Gastroesophageal sphincter (tissue), 4 donors: ENCODE data around the gene DENND2C. TPM values are rescaled to one million over a fixed set of nuclear protein-coding genes. Genes with fewer than 3 reads are reported as not detected.

Experiments
- ATAC-seq: fragments of 150-250 bp; one replicate; pipeline ENCODE4 v1.9.1; 2016; ENCODE audit warnings: mild to moderate bottlenecking, moderate library complexity
- H3K27ac ChIP-seq, 4 donors: fragments of 200-600 bp; sonication (generic) in 3 of 4; 1 replicate in 3 of 4; 2 replicates in 1 of 4; pipeline ENCODE4 v1.5.1; 2016 to 2019
- H3K27me3 ChIP-seq: fragments of 200-600 bp; sonication (generic); one replicate; pipeline ENCODE4 v1.5.1; 2019
- H3K36me3 ChIP-seq, 2 donors: fragments of 200-600 bp; sonication (generic); one replicate each; pipeline ENCODE4 v1.5.1; 2019; ENCODE audit warnings: control low read depth in 1 of 2
- H3K4me1 ChIP-seq, 3 donors: fragments of 200-600 bp; sonication (generic); 1 replicate in 2 of 3; 2 replicates in 1 of 3; pipeline ENCODE4 v1.5.1; 2016 to 2019; ENCODE audit warnings: control low read depth in 2 of 3
- H3K4me3 ChIP-seq, 2 donors: fragments of 200-600 bp; sonication (generic); one replicate each; pipeline ENCODE4 v1.5.1; 2019; ENCODE audit warnings: mild to moderate bottlenecking in 1 of 2, moderate library complexity in 1 of 2
- H3K9me3 ChIP-seq, 3 donors: fragments of 200-600 bp; sonication (generic); one replicate each; pipeline ENCODE4 v1.5.1; 2017 to 2019; ENCODE audit warnings: control low read depth in 2 of 3
- CTCF ChIP-seq, 4 experiments: fragments of 200-600 bp in 2 of 4; fragments of 450-650 bp in 2 of 4; sonication (generic) in 1 of 4; IDR thresholded peaks; one replicate each; pipeline ENCODE4 v1.5.1; 2017 to 2019; ENCODE audit warnings: antibody characterized with exemption in 4 of 4, mild to moderate bottlenecking in 2 of 4, moderate library complexity in 2 of 4
- EP300 ChIP-seq: sonication (generic); formaldehyde crosslinking; IDR thresholded peaks from one replicate; pipeline ENCODE4 v1.6.1; 2017; ENCODE audit warnings: antibody characterized with exemption, mild to moderate bottlenecking
- POLR2A ChIP-seq, 2 donors: fragments of 450-650 bp; IDR thresholded peaks; one replicate each; pipeline ENCODE4 v1.6.1; 2017; ENCODE audit warnings: antibody characterized with exemption in 2 of 2, mild to moderate bottlenecking in 2 of 2, moderate library complexity in 1 of 2
- POLR2AphosphoS5 ChIP-seq: sonication (generic); formaldehyde crosslinking; IDR thresholded peaks from one replicate; pipeline ENCODE4 v1.6.1; 2017; ENCODE audit warnings: antibody characterized with exemption
- WGBS, 2 donors: methylation state at CpG; one replicate each; pipeline ENCODE4 v1.1.5; 2018; ENCODE audit warnings: low coverage in 1 of 2; 5-methylcytosine and 5-hydroxymethylcytosine counted together
- total RNA-seq, 4 donors: library from RNA; depleted of rRNA; stranded (reverse); fragments of >200 nt; gene quantifications; one replicate each; pipeline ENCODE4 v1.1.0, GENCODE V29; 2016

The DENND2C gene
- total RNA-seq, 4 donors from 2014 or later, result 2.8 to 5.3 (median 2.9) TPM

- WGBS, 2 donors, result 36 to 38% methylated on average over 2 of the region's 2 CpGs
- no peak for ATAC-seq
These were observed 9.6 kb downstream of the DENND2C start for GRCh38 chr1:114660238-114660637.

GRCh38 chr1:114651893-114652292 lies 18.0 kb downstream of the DENND2C start:
- WGBS, 2 donors, result 49% methylated on average over 2 of the region's 2 CpGs; no CpG with 5 or more reads in 1 of the 2 donors
- Histone ChIP-seq H3K36me3 (no peaks in the 10 kb centered on the region), H3K27me3 (no peaks in the 10 kb centered on the region), H3K4me3 (no peak overlapping the region), H3K4me1 (no peaks in the 10 kb centered on the region), H3K27ac (no peak overlapping the region), H3K9me3 (no peaks in the 10 kb centered on the region)
- TF ChIP-seq POLR2A (IDR thresholded peaks at IDR 0.05), result no peak
- TF ChIP-seq CTCF (IDR thresholded peaks at IDR 0.05), result no peak
- no peak for TF ChIP-seq POLR2AphosphoS5
- no peak for TF ChIP-seq EP300
- no peak for ATAC-seq

More at GRCh38 chr1:114660238-114660637, 9.6 kb downstream of the DENND2C start:
- no peaks in the 10 kb centered on the region for H3K4me1 ChIP-seq
- no peaks in the 10 kb centered on the region for H3K9me3 ChIP-seq
- H3K4me3 ChIP-seq, result no peak overlapping the region
- no peaks in the 10 kb centered on the region for H3K27me3 ChIP-seq
- H3K27ac ChIP-seq, result no peak overlapping the region
- TF ChIP-seq CTCF (IDR thresholded peaks at IDR 0.05), result no peak
- no peak for TF ChIP-seq POLR2AphosphoS5
- no peak for TF ChIP-seq EP300
- TF ChIP-seq POLR2A (IDR thresholded peaks at IDR 0.05), result no peak
- H3K36me3 ChIP-seq, result no peaks in the 10 kb centered on the region

- WGBS, 2 donors, result 100% methylated on average over 1 of the region's 1 CpG
- TF ChIP-seq POLR2A (IDR thresholded peaks at IDR 0.05) (no peak), POLR2AphosphoS5 (no peak), EP300 (no peak), CTCF (IDR thresholded peaks at IDR 0.05) (no peak)
- H3K9me3 ChIP-seq, result no peaks in the 10 kb centered on the region
- no peak overlapping the region for H3K27ac ChIP-seq
- no peaks in the 10 kb centered on the region for H3K27me3 ChIP-seq
- H3K4me3 ChIP-seq, result no peak overlapping the region
- H3K4me1 ChIP-seq, result no peaks in the 10 kb centered on the region
- ATAC-seq, result no peak
- no peaks in the 10 kb centered on the region for H3K36me3 ChIP-seq
These were observed 21.3 kb downstream of the DENND2C start for GRCh38 chr1:114648503-114648902.

- Histone ChIP-seq H3K4me1 (no peaks in the 10 kb centered on the region), H3K9me3 (no peaks in the 10 kb centered on the region), H3K27me3 (no peaks in the 10 kb centered on the region), H3K36me3 (no peaks in the 10 kb centered on the region), H3K4me3 (no peak overlapping the region), H3K27ac (no peak overlapping the region)
- WGBS, 2 donors, result 78 to 95% methylated on average over 2 of the region's 2 CpGs
- ATAC-seq, result no peak
- TF ChIP-seq CTCF (IDR thresholded peaks at IDR 0.05), result no peak
- TF ChIP-seq POLR2A (IDR thresholded peaks at IDR 0.05), result no peak
- no peak for TF ChIP-seq POLR2AphosphoS5
These were observed 28.5 kb downstream of the DENND2C start for GRCh38 chr1:114641377-114641776.

GRCh38 chr1:114638910-114639309 lies 30.9 kb downstream of the DENND2C start:
- H3K4me3 ChIP-seq, result no peak overlapping the region
- 42 to 61% methylated on average over 2 to 3 of the region's 3 CpGs for WGBS, 2 donors
- no peak for TF ChIP-seq POLR2A (IDR thresholded peaks at IDR 0.05)
- TF ChIP-seq EP300, result no peak
- TF ChIP-seq POLR2AphosphoS5, result no peak
- no peak for TF ChIP-seq CTCF (IDR thresholded peaks at IDR 0.05)
- H3K27me3 ChIP-seq, result no peaks in the 10 kb centered on the region
- H3K9me3 ChIP-seq, result no peaks in the 10 kb centered on the region
- no peak overlapping the region for H3K27ac ChIP-seq
- no peak for ATAC-seq
- no peaks in the 10 kb centered on the region for H3K4me1 ChIP-seq
- H3K36me3 ChIP-seq, result no peaks in the 10 kb centered on the region
